ENCODE measurements around the gene RAB15. TPM values are rescaled to one million over a fixed set of nuclear protein-coding genes. Genes with fewer than 3 reads are reported as not detected.

RAB15 gene
- total and polyA plus RNA-seq, 9 of the 15 experiments (the other 6 are each of a cell fraction or from before 2014, with no cell fraction given), result 0.09 to 0.30 (median 0.16) TPM; not detected in 2

DNA sequence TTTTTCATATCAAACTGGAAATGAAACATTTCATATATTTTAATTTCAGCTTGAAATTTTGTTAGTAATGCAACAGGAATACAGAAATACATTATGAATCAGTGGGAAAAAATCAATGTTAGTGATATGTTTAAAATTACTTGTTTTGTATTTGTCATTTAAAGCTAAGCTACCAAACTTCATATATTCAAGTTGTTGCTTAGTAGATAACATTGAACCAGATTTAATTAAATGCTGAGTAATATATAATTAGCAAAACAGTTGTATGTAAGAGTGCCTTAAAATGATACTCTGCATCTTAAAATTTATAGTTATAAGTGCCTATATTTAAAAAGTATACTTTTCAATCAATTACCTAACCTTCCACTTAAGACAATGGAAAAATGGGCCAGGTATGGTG lies 52.9 kb downstream of the RAB15 start:
- no peaks in the 10 kb centered on the region for H3K9me1 ChIP-seq (ENCODE audit: control insufficient read depth, insufficient read depth, low read length)
- no TSS peak for BruUV-seq (replicated peaks)
- peaks cover 15% of the 10 kb centered on the region; the same call in 2 of the 3 replicates for H3K36me3 ChIP-seq (ENCODE audit: control insufficient read depth, insufficient read depth, low read length)
- FAIRE-seq, result no peak
- peak; percentile 68 for TF ChIP-seq ZNF316 (IDR thresholded peaks at IDR 0.05)
- TF ChIP-seq C11orf30 (IDR thresholded peaks at IDR 0.05; ENCODE audit: low read depth), result peak; percentile 38; the same call in 1 of the 2 replicates
- TF ChIP-seq CREM (IDR thresholded peaks at IDR 0.05; ENCODE audit: low read depth), result no peak
- in situ Hi-C loops (cut with MboI) (no loop called here), intact Hi-C loops (cut with micrococcal nuclease) (no loop called here)
- H3K4me3 ChIP-seq, result no peak overlapping the region
- H3K27ac ChIP-seq (ENCODE audit: extremely low read depth, low read depth, low read length), result no peak overlapping the region
- no peak overlapping the region for H2AFZ ChIP-seq (ENCODE audit: low read depth, low read length)
- no peak overlapping the region for H3K4me2 ChIP-seq (ENCODE audit: insufficient read depth, low read length)
- no peaks in the 10 kb centered on the region for H3K27me3 ChIP-seq (ENCODE audit: control insufficient read depth in 2 of 2, insufficient read depth in 2 of 2, low read length in 2 of 2)
- no peaks in the 10 kb centered on the region for H4K20me1 ChIP-seq (replicated peaks; ENCODE audit: control insufficient read depth, insufficient read depth, low read length)
- no peak for ATAC-seq
- peaks cover 31% of the 10 kb centered on the region for H3K79me2 ChIP-seq (ENCODE audit: control insufficient read depth, insufficient read depth, low read length)
- no peaks in the 10 kb centered on the region; the same call in 1 of the 2 replicates for H3K9me3 ChIP-seq (replicated peaks; ENCODE audit: control insufficient read depth, insufficient read depth, low read depth, low read length)
- ChIA-PET CTCF (ENCODE audit: low intra/inter-chr PET ratio) (no interaction called here), POLR2A (no interaction called here)
- H3K4me1 ChIP-seq (replicated peaks in 1 of 2; ENCODE audit: control insufficient read depth in 2 of 2, insufficient read depth in 2 of 2, low read length in 2 of 2), result peaks cover 0 to 3% of the 10 kb centered on the region in 2 experiments; a peak in 2 of 5 replicates
- no peak overlapping the region for H3K9ac ChIP-seq (ENCODE audit: insufficient read depth in 1 of 2, low read depth in 2 of 2, low read length in 2 of 2)
- no peak for DNase-seq (ENCODE audit: extremely low read depth in 1 of 4, low spot score in 3 of 4)

DNA sequence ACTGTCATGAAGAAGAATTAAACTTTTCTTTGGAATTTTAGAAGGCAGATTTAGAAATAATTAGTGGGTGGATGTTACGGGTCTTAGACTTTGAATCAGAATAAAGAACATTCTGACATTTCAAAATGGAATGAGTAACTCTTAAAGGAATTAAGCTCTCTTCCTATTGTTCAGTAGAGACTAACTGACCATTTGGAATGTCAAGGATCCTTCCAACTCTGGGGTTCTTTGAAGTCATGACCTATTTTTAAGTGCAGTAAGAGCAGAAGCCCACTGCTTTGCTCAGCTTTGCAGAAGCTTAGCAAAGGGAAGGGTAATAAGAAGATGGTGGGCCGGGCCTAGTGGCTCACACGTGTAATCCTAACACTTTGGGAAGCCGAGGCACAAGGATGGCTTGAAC lies 53.9 kb downstream of the RAB15 start:
- WGBS (ENCODE audit: insufficient coverage, low coverage, missing lambda C conversion rate), result 93% methylated on average over 4 of the region's 4 CpGs
- Histone ChIP-seq H3K36me3 (ENCODE audit: control insufficient read depth, insufficient read depth, low read length) (peaks cover 10% of the 10 kb centered on the region; the same call in 2 of the 3 replicates), H2AFZ (ENCODE audit: low read depth, low read length) (no peak overlapping the region), H3K9me1 (ENCODE audit: control insufficient read depth, insufficient read depth, low read length) (no peaks in the 10 kb centered on the region), H3K27me3 (ENCODE audit: control insufficient read depth in 2 of 2, insufficient read depth in 2 of 2, low read length in 2 of 2) (no peaks in the 10 kb centered on the region), H3K27ac (ENCODE audit: extremely low read depth, low read depth, low read length) (no peak overlapping the region), H3K4me2 (ENCODE audit: insufficient read depth, low read length) (no peak overlapping the region), H3K79me2 (ENCODE audit: control insufficient read depth, insufficient read depth, low read length) (peaks cover 32% of the 10 kb centered on the region), H3K4me3 (no peak overlapping the region), H4K20me1 (replicated peaks; ENCODE audit: control insufficient read depth, insufficient read depth, low read length) (no peaks in the 10 kb centered on the region), H3K9ac (ENCODE audit: insufficient read depth in 1 of 2, low read depth in 2 of 2, low read length in 2 of 2) (no peak overlapping the region), H3K9me3 (replicated peaks; ENCODE audit: control insufficient read depth, insufficient read depth, low read depth, low read length) (no peaks in the 10 kb centered on the region; the same call in 1 of the 2 replicates), H3K4me1 (replicated peaks in 1 of 2; ENCODE audit: control insufficient read depth in 2 of 2, insufficient read depth in 2 of 2, low read length in 2 of 2) (peaks cover 0 to 3% of the 10 kb centered on the region in 2 experiments; a peak in 2 of 5 replicates)
- DNase-seq (ENCODE audit: extremely low read depth in 1 of 4, low spot score in 3 of 4), result no peak
- intact Hi-C loops (cut with micrococcal nuclease), result no loop called here
- no TSS peak for BruUV-seq (replicated peaks)
- no peak for ATAC-seq
- POLR2A ChIA-PET, result no interaction called here
- CTCF ChIA-PET (ENCODE audit: low intra/inter-chr PET ratio), result no interaction called here
- no peak for FAIRE-seq
- in situ Hi-C loops (cut with MboI), result no loop called here
- no peak for TF ChIP-seq EGR1 (conservative IDR thresholded peaks at IDR 0.05)
- no peak for TF ChIP-seq ZSCAN29 (IDR thresholded peaks at IDR 0.05)
- no peak for TF ChIP-seq ZNF274 (IDR thresholded peaks at IDR 0.05; ENCODE audit: borderline replicate concordance, low read depth, low read length)
- no peak for TF ChIP-seq MTA1 (IDR thresholded peaks at IDR 0.05; ENCODE audit: borderline replicate concordance)
- no peak for TF ChIP-seq CBX5 (IDR thresholded peaks at IDR 0.05; ENCODE audit: borderline replicate concordance, low read depth)
- no peak for TF ChIP-seq ZNF311 (CRISPR knock-in tag; IDR thresholded peaks at IDR 0.05)
- no peak for TF ChIP-seq TSC22D4 (tag; IDR thresholded peaks at IDR 0.05)
- no peak for TF ChIP-seq ZNF174 (CRISPR knock-in tag; IDR thresholded peaks at IDR 0.05)
- no peak for TF ChIP-seq KLF6 (CRISPR knock-in tag; IDR thresholded peaks at IDR 0.05; ENCODE audit: borderline replicate concordance)
- TF ChIP-seq ZFP91 (CRISPR knock-in tag; IDR thresholded peaks at IDR 0.05), result no peak
- no peak for TF ChIP-seq SP1 (CRISPR knock-in tag; IDR thresholded peaks at IDR 0.05)
- no peak for TF ChIP-seq GTF2A2 (tag; IDR thresholded peaks at IDR 0.05)
- TF ChIP-seq CTCF (IDR thresholded peaks at IDR 0.05 in 2 of 3, conservative IDR thresholded peaks at IDR 0.05 in 1 of 3; ENCODE audit: insufficient read depth in 2 of 3, low read depth in 1 of 3, low read length in 3 of 3), result no peak
- no peak for TF ChIP-seq XRCC3 (IDR thresholded peaks at IDR 0.05)
